GM12875 (cell line): Measurements from ENCODE around the gene NFIX.

ENCODE experiments used
- H3K4me3 ChIP-seq: one replicate; pipeline ENCODE4 v1.5.1; 2011; ENCODE audit warnings: low read depth, low read length, control low read depth
- CTCF ChIP-seq: IDR thresholded peaks from 2 replicates; pipeline ENCODE4 v1.5.1; 2011; ENCODE audit warnings: low read depth, mild to moderate bottlenecking, control low read depth, inconsistent platforms, low read length, moderate library complexity, borderline replicate concordance; ENCODE audit not compliant: insufficient read depth

NFIX gene

GRCh38 chr19:12955996-12956395, 39.3 kb upstream of the NFIX start:
- no peak for TF ChIP-seq CTCF
- H3K4me3 ChIP-seq: peak overlapping the region; percentile 99

- H3K4me3 ChIP-seq: peak within 1 kb of the TSS; percentile 99
- TF ChIP-seq CTCF: no peak
Measured at GRCh38 chr19:12956446-12957388, 38.6 kb upstream of the NFIX start, which contains the start of gene GADD45GIP1. GADD45GIP1 (minus strand) TSS chr19:12957223; CDS start chr19:12957212, 11 bp downstream.

- H3K4me3 ChIP-seq: peak overlapping the region; percentile 99
Measured at GRCh38 chr19:12957389-12957952, 37.8 kb upstream of the NFIX start.

GRCh38 chr19:12959481-12959880, 35.8 kb upstream of the NFIX start:
- no peak for TF ChIP-seq CTCF
- no peak overlapping the region for H3K4me3 ChIP-seq

- peak overlapping the region; percentile 51 for H3K4me3 ChIP-seq
- peak; percentile 100 for TF ChIP-seq CTCF
Measured at GRCh38 chr19:12965017-12965811, 30.1 kb upstream of the NFIX start.

GRCh38 chr19:12965812-12966135, 29.5 kb upstream of the NFIX start:
- no peak overlapping the region for H3K4me3 ChIP-seq
- TF ChIP-seq CTCF: no peak

- TF ChIP-seq CTCF: no peak
- no peak overlapping the region for H3K4me3 ChIP-seq
Measured at GRCh38 chr19:12967907-12968306, 27.4 kb upstream of the NFIX start.
